Measurements from ENCODE around the gene MIPEP.
"Not testable (repeated sequence)": the region's sequence is repeated elsewhere in the genome, so short reads cannot be mapped to it uniquely, and the experiment has no call there.

The MIPEP gene

GRCh38 chr13:23888658-23889614 is at the start of gene MIPEP:
Gene MIPEP (minus strand): TSS chr13:23889400. CDS start chr13:23889320, 80 bp downstream.
- peak; percentile 73 to 90 for DNase-seq (ENCODE audit: low read depth in 1 of 2, low spot score in 1 of 2)

- DNase-seq (ENCODE audit: low read depth in 1 of 2, low spot score in 1 of 2) = no peak
Observed at GRCh38 chr13:23934520-23934919, 45.3 kb upstream of the MIPEP start.

- no peak for DNase-seq (ENCODE audit: low read depth in 1 of 2, low spot score in 1 of 2)
Observed at GRCh38 chr13:23928985-23929384, 39.8 kb upstream of the MIPEP start.

GRCh38 chr13:23923031-23923430 is 33.8 kb upstream of the MIPEP start:
- DNase-seq (ENCODE audit: low read depth in 1 of 2, low spot score in 1 of 2) = no peak

- no peak for DNase-seq (ENCODE audit: low read depth in 1 of 2, low spot score in 1 of 2)
Observed at GRCh38 chr13:23922005-23922932, 33.1 kb upstream of the MIPEP start.

- no peak for DNase-seq (ENCODE audit: low read depth in 1 of 2, low spot score in 1 of 2)
Observed at GRCh38 chr13:23921451-23921888, 32.3 kb upstream of the MIPEP start.

GRCh38 chr13:23919006-23919405 is 29.8 kb upstream of the MIPEP start:
- DNase-seq (ENCODE audit: low read depth in 1 of 2, low spot score in 1 of 2) = no peak

- DNase-seq (ENCODE audit: low read depth in 1 of 2, low spot score in 1 of 2) = no peak
Observed at GRCh38 chr13:23918208-23918607, 29.0 kb upstream of the MIPEP start.

GRCh38 chr13:23915308-23915707 is 26.1 kb upstream of the MIPEP start:
- DNase-seq (ENCODE audit: low read depth in 1 of 2, low spot score in 1 of 2) = no peak

- no peak for DNase-seq (ENCODE audit: low read depth in 1 of 2, low spot score in 1 of 2)
Observed at GRCh38 chr13:23912469-23912868, 23.3 kb upstream of the MIPEP start.

- DNase-seq (ENCODE audit: low read depth in 1 of 2, low spot score in 1 of 2) = no peak
Observed at GRCh38 chr13:23909606-23910005, 20.4 kb upstream of the MIPEP start.

GRCh38 chr13:23905766-23906165 is 16.6 kb upstream of the MIPEP start:
- no peak for DNase-seq (ENCODE audit: low read depth in 1 of 2, low spot score in 1 of 2)

- no peak for DNase-seq (ENCODE audit: low read depth in 1 of 2, low spot score in 1 of 2)
Observed at GRCh38 chr13:23903906-23904280, 14.7 kb upstream of the MIPEP start.

- DNase-seq (ENCODE audit: low read depth in 1 of 2, low spot score in 1 of 2) = no peak
Observed at GRCh38 chr13:23902975-23903905, 14.0 kb upstream of the MIPEP start.

GRCh38 chr13:23901365-23901764 is 12.2 kb upstream of the MIPEP start:
- DNase-seq (ENCODE audit: low read depth in 1 of 2, low spot score in 1 of 2) = no peak

GRCh38 chr13:23899555-23899954 is 10.4 kb upstream of the MIPEP start:
- DNase-seq (ENCODE audit: low read depth in 1 of 2, low spot score in 1 of 2) = no peak

- DNase-seq (ENCODE audit: low read depth in 1 of 2, low spot score in 1 of 2) = no peak
Observed at GRCh38 chr13:23898101-23898500, 8.9 kb upstream of the MIPEP start.

- not testable (repeated sequence) for DNase-seq (ENCODE audit: low read depth in 1 of 2, low spot score in 1 of 2)
Observed at GRCh38 chr13:23897452-23897919, 8.3 kb upstream of the MIPEP start, which contains the start of gene C1QTNF9B. Gene C1QTNF9B (minus strand): TSS chr13:23897502.

GRCh38 chr13:23894746-23895145 is 5.5 kb upstream of the MIPEP start:
- DNase-seq (ENCODE audit: low read depth in 1 of 2, low spot score in 1 of 2) = not testable (repeated sequence)

GRCh38 chr13:23893791-23894190 is 4.6 kb upstream of the MIPEP start:
- DNase-seq (ENCODE audit: low read depth in 1 of 2, low spot score in 1 of 2) = not testable (repeated sequence)
